ENCODE results near the gene PPIF.

GRCh38 chr10:79385392-79385795 lies 38.1 kb downstream of the PPIF start:
- no peak for TF ChIP-seq SIN3A (IDR thresholded peaks at IDR 0.05; ENCODE audit: borderline replicate concordance, insufficient read depth, low read length)
- no peak for TF ChIP-seq REST (IDR thresholded peaks at IDR 0.05; ENCODE audit: insufficient read depth in 1 of 2, low read depth in 2 of 2, low read length in 2 of 2)
- TF ChIP-seq POLR2AphosphoS5 (IDR thresholded peaks at IDR 0.05; ENCODE audit: low read depth, low read length) = no peak
- no peak for TF ChIP-seq TAF1 (IDR thresholded peaks at IDR 0.05; ENCODE audit: borderline replicate concordance, insufficient read depth, low read length)
- TF ChIP-seq FOXP2 (optimal IDR thresholded peaks at IDR 0.05; ENCODE audit: borderline replicate concordance, extremely low read depth, extremely low read length, insufficient read depth) = no peak
